IPS-20b (cell line): ENCODE results near the gene CLDN11.
A peak's percentile ranks its signal among the peaks of the same experiment; 100 is the strongest.

ENCODE experiments used
- H3K27ac ChIP-seq: one replicate; pipeline ENCODE4 v1.5.1; 2013; ENCODE audit warnings: low read length
- H3K27me3 ChIP-seq: 2 replicates; pipeline ENCODE4 v1.6.1; 2013; ENCODE audit warnings: mild to moderate bottlenecking, low read length, inconsistent platforms; ENCODE audit not compliant: insufficient read depth
- H3K36me3 ChIP-seq: 2 replicates; pipeline ENCODE4 v1.6.1; 2013; ENCODE audit warnings: low read depth, mild to moderate bottlenecking, inconsistent platforms, low read length, moderate library complexity; ENCODE audit not compliant: insufficient read depth
- H3K4me1 ChIP-seq: 2 replicates; pipeline ENCODE4 v1.6.1; 2013; ENCODE audit warnings: mild to moderate bottlenecking, control low read depth, inconsistent platforms, low read length, moderate library complexity; ENCODE audit not compliant: insufficient read depth
- H3K4me3 ChIP-seq: 2 replicates; pipeline ENCODE4 v1.5.1; 2013; ENCODE audit warnings: mild to moderate bottlenecking, low read length, inconsistent platforms
- H3K9ac ChIP-seq: 2 replicates; pipeline ENCODE4 v1.6.1; 2013; ENCODE audit warnings: low read depth, mild to moderate bottlenecking, inconsistent platforms, low read length, moderate library complexity
- H3K9me3 ChIP-seq: 2 replicates; pipeline ENCODE4 v1.6.1; 2013; ENCODE audit warnings: mild to moderate bottlenecking, low read depth, low read length, inconsistent platforms; ENCODE audit not compliant: insufficient read depth

CLDN11 gene

GRCh38 chr3:170414202-170414663 is 4.4 kb upstream of the CLDN11 start:
- peaks cover 31% of the 10 kb centered on the region for H3K27me3 ChIP-seq
- H3K9ac ChIP-seq: no peak overlapping the region
- H3K27ac ChIP-seq: no peak overlapping the region
- no peaks in the 10 kb centered on the region for H3K36me3 ChIP-seq
- H3K4me1 ChIP-seq: no peaks in the 10 kb centered on the region
- no peak overlapping the region for H3K4me3 ChIP-seq
- no peaks in the 10 kb centered on the region for H3K9me3 ChIP-seq

GRCh38 chr3:170417090-170417489 is 1.6 kb upstream of the CLDN11 start:
- H3K9ac ChIP-seq: no peak overlapping the region
- H3K4me1 ChIP-seq: no peaks in the 10 kb centered on the region; the same call in 1 of the 2 replicates
- no peaks in the 10 kb centered on the region for H3K36me3 ChIP-seq
- no peaks in the 10 kb centered on the region for H3K9me3 ChIP-seq
- no peak overlapping the region for H3K4me3 ChIP-seq
- no peak overlapping the region for H3K27ac ChIP-seq
- peaks cover 58% of the 10 kb centered on the region for H3K27me3 ChIP-seq

- Histone ChIP-seq H3K4me1 (no peaks in the 10 kb centered on the region; the same call in 1 of the 2 replicates), H3K9me3 (no peaks in the 10 kb centered on the region), H3K36me3 (no peaks in the 10 kb centered on the region), H3K9ac (peak overlapping the region; percentile 43; the same call in 1 of the 2 replicates), H3K27me3 (peaks cover 58% of the 10 kb centered on the region), H3K27ac (no peak overlapping the region), H3K4me3 (peak overlapping the region; percentile 60)
These were observed 954 bp downstream of the CLDN11 start for GRCh38 chr3:170419557-170420087.

- Histone ChIP-seq H3K36me3 (no peaks in the 10 kb centered on the region), H3K9ac (peak overlapping the region; percentile 43; the same call in 1 of the 2 replicates), H3K4me1 (peaks cover 5% of the 10 kb centered on the region; the same call in 1 of the 2 replicates), H3K27me3 (peaks cover 58% of the 10 kb centered on the region), H3K27ac (no peak overlapping the region), H3K4me3 (peak overlapping the region; percentile 60), H3K9me3 (no peaks in the 10 kb centered on the region)
These were observed 1.7 kb downstream of the CLDN11 start for GRCh38 chr3:170420307-170420821.

GRCh38 chr3:170421111-170421641 is 2.5 kb downstream of the CLDN11 start:
- Histone ChIP-seq H3K36me3 (no peaks in the 10 kb centered on the region), H3K27me3 (peaks cover 58% of the 10 kb centered on the region), H3K9ac (no peak overlapping the region), H3K27ac (no peak overlapping the region), H3K4me3 (no peak overlapping the region), H3K9me3 (no peaks in the 10 kb centered on the region), H3K4me1 (peaks cover 8% of the 10 kb centered on the region; the same call in 1 of the 2 replicates)

GRCh38 chr3:170421758-170422157 is 3.1 kb downstream of the CLDN11 start:
- no peak overlapping the region for H3K9ac ChIP-seq
- no peaks in the 10 kb centered on the region for H3K9me3 ChIP-seq
- H3K4me3 ChIP-seq: no peak overlapping the region
- H3K27ac ChIP-seq: no peak overlapping the region
- peaks cover 52% of the 10 kb centered on the region for H3K27me3 ChIP-seq
- no peaks in the 10 kb centered on the region for H3K36me3 ChIP-seq
- H3K4me1 ChIP-seq: peaks cover 10% of the 10 kb centered on the region; the same call in 1 of the 2 replicates

GRCh38 chr3:170423001-170423615 is 4.4 kb downstream of the CLDN11 start:
- Histone ChIP-seq H3K4me3 (no peak overlapping the region), H3K27me3 (peaks cover 39% of the 10 kb centered on the region), H3K27ac (no peak overlapping the region)

GRCh38 chr3:170424879-170425278 is 6.2 kb downstream of the CLDN11 start:
- peak overlapping the region; percentile 14; the same call in 1 of the 2 replicates for H3K9ac ChIP-seq
- H3K4me3 ChIP-seq: no peak overlapping the region
- H3K4me1 ChIP-seq: peaks cover 10% of the 10 kb centered on the region; the same call in 1 of the 2 replicates
- H3K36me3 ChIP-seq: no peaks in the 10 kb centered on the region
- H3K27ac ChIP-seq: no peak overlapping the region
- H3K9me3 ChIP-seq: no peaks in the 10 kb centered on the region
- peaks cover 21% of the 10 kb centered on the region for H3K27me3 ChIP-seq

More at GRCh38 chr3:170423001-170423615, 4.4 kb downstream of the CLDN11 start:
- no peak overlapping the region for H3K9ac ChIP-seq
- no peaks in the 10 kb centered on the region for H3K9me3 ChIP-seq
- H3K36me3 ChIP-seq: no peaks in the 10 kb centered on the region
- H3K4me1 ChIP-seq: peaks cover 10% of the 10 kb centered on the region; the same call in 1 of the 2 replicates

- peak overlapping the region; percentile 4; the same call in 1 of the 2 replicates for H3K4me3 ChIP-seq
- no peaks in the 10 kb centered on the region for H3K36me3 ChIP-seq
- H3K9ac ChIP-seq: peak overlapping the region; percentile 37; the same call in 1 of the 2 replicates
- peaks cover 13% of the 10 kb centered on the region; the same call in 1 of the 2 replicates for H3K4me1 ChIP-seq
- peaks cover 13% of the 10 kb centered on the region for H3K27me3 ChIP-seq
- peak overlapping the region; percentile 6 for H3K27ac ChIP-seq
- H3K9me3 ChIP-seq: no peaks in the 10 kb centered on the region
These were observed 7.0 kb downstream of the CLDN11 start for GRCh38 chr3:170425491-170426239.

GRCh38 chr3:170426240-170426797 is 7.7 kb downstream of the CLDN11 start:
- Histone ChIP-seq H3K4me3 (no peak overlapping the region; the same call in 1 of the 2 replicates), H3K27ac (no peak overlapping the region), H3K36me3 (no peaks in the 10 kb centered on the region), H3K4me1 (peaks cover 13% of the 10 kb centered on the region; the same call in 1 of the 2 replicates), H3K9me3 (no peaks in the 10 kb centered on the region), H3K9ac (peak overlapping the region; percentile 37; the same call in 1 of the 2 replicates), H3K27me3 (peaks cover 6% of the 10 kb centered on the region; the same call in 1 of the 2 replicates)

- H3K36me3 ChIP-seq: no peaks in the 10 kb centered on the region
These were observed 9.4 kb downstream of the CLDN11 start for GRCh38 chr3:170428095-170428494.

More at GRCh38 chr3:170428095-170428494, 9.4 kb downstream of the CLDN11 start:
- H3K27me3 ChIP-seq: no peaks in the 10 kb centered on the region
- no peaks in the 10 kb centered on the region for H3K9me3 ChIP-seq
- H3K4me1 ChIP-seq: peaks cover 13% of the 10 kb centered on the region; the same call in 1 of the 2 replicates
- H3K4me3 ChIP-seq: no peak overlapping the region
- no peak overlapping the region for H3K27ac ChIP-seq
- no peak overlapping the region for H3K9ac ChIP-seq
